ENCODE measurements around the gene SCO2. TPM values are rescaled to one million over a fixed set of nuclear protein-coding genes. Genes with fewer than 3 reads are reported as not detected.

SCO2 gene
- total and polyA plus RNA-seq, 2 of the 4 experiments (the other 2 are of a cell fraction) = 1.3 to 1.9 TPM

- intact Hi-C loops (cut with micrococcal nuclease) = no loop called here
- peaks cover 43% of the 10 kb centered on the region for H3K27me3 ChIP-seq (ENCODE audit: control insufficient read depth, insufficient read depth, low read length)
- no peak overlapping the region for H3K4ac ChIP-seq (ENCODE audit: low read depth, low read length)
- dilution Hi-C loops (cut with HindIII; ENCODE audit: low sequenced_read_pairs, unreplicated experiment) = no loop called here
- no peak overlapping the region for H3K56ac ChIP-seq (ENCODE audit: extremely low read depth, insufficient read depth, low read length)
- ChIA-PET POLR2A (ENCODE audit: unreplicated experiment) (no interaction called here), CTCF (no interaction called here)
- H3K18ac ChIP-seq (ENCODE audit: low read depth, low read length) = no peak overlapping the region
- no peaks in the 10 kb centered on the region for H3K36me3 ChIP-seq (ENCODE audit: control insufficient read depth, insufficient read depth, low read length)
- DNase-seq = peak; percentile 49
- H3K79me1 ChIP-seq (ENCODE audit: low read depth in 1 of 2, low read length in 2 of 2) = no peaks in the 10 kb centered on the region
- peak; percentile 52; the same call in 1 of the 2 replicates for ATAC-seq (ENCODE audit: low read depth)
- H3K23ac ChIP-seq (ENCODE audit: low read depth, low read length) = peak overlapping the region; percentile 31
- H3K4me2 ChIP-seq (ENCODE audit: low read depth, low read length) = peak overlapping the region; percentile 61
- H2BK5ac ChIP-seq (ENCODE audit: low read depth, low read length, poor library complexity, severe bottlenecking) = no peak overlapping the region
- no peak overlapping the region for H3K9ac ChIP-seq (ENCODE audit: low read depth, low read length)
- peak overlapping the region; percentile 23 for H2AK9ac ChIP-seq (replicated peaks; ENCODE audit: low read depth, low read length, poor library complexity)
- H4K8ac ChIP-seq (ENCODE audit: low read depth in 2 of 2, low read length in 2 of 2) = peak overlapping the region in 1 of 2 experiments; percentile 56; a peak in 1 of 4 replicates
- WGBS, 2 experiments (ENCODE audit: extremely low coverage in 2 of 2, insufficient read length in 1 of 2) = 9% methylated on average over 33 of the region's 52 CpGs; no CpG with 5 or more reads in 1 of the 2 experiments
- H2BK15ac ChIP-seq (ENCODE audit: low read depth, low read length) = peak overlapping the region; percentile 47; the same call in 1 of the 3 replicates
- H2BK20ac ChIP-seq (ENCODE audit: low read depth, low read length) = 0 out of 2 replicates have a peak overlapping the region, but pooled peaks have one; percentile 0
- H3K9me3 ChIP-seq (ENCODE audit: control insufficient read depth, insufficient read depth, low read length) = no peaks in the 10 kb centered on the region
- no peak overlapping the region; the same call in 1 of the 2 replicates for H4K5ac ChIP-seq (ENCODE audit: low read depth, low read length)
- peaks cover 5% of the 10 kb centered on the region for H3K4me1 ChIP-seq (ENCODE audit: control insufficient read depth, insufficient read depth, low read length)
- H3K4me3 ChIP-seq (ENCODE audit: insufficient read depth, low read depth, low read length) = 0 out of 2 replicates have a peak overlapping the region, but pooled peaks have one; percentile 5
- no peak overlapping the region for H3K27ac ChIP-seq (ENCODE audit: insufficient read depth, low read length)
- peak overlapping the region; percentile 25 for H4K91ac ChIP-seq (ENCODE audit: insufficient read depth, low read depth, low read length)
- BruUV-seq (replicated peaks) = no TSS peak
- 0 out of 2 replicates have a peak, but pooled peaks cover 2% of the 10 kb centered on the region for H3K9me1 ChIP-seq (ENCODE audit: insufficient read depth, low read length)
- no peak overlapping the region for H3K14ac ChIP-seq (replicated peaks; ENCODE audit: low read depth, low read length)
- peak overlapping the region; percentile 74 for H2AFZ ChIP-seq (replicated peaks; ENCODE audit: low read length, poor library complexity)
- no peaks in the 10 kb centered on the region for H4K20me1 ChIP-seq (ENCODE audit: insufficient read depth, low read length)
- H2AK5ac ChIP-seq (ENCODE audit: low read depth, low read length) = peak overlapping the region; percentile 58
- in situ Hi-C loops (cut with MboI; ENCODE audit: low sequenced_read_pairs) = no loop called here
- H2BK120ac ChIP-seq (ENCODE audit: low read depth, low read length) = peak overlapping the region; percentile 45; the same call in 1 of the 2 replicates
- TF ChIP-seq MXI1 (IDR thresholded peaks at IDR 0.05; ENCODE audit: borderline replicate concordance, low read depth, low read length) (no peak), POLR2A (IDR thresholded peaks at IDR 0.05; ENCODE audit: low read depth, low read length) (no peak), FOS (IDR thresholded peaks at IDR 0.05; ENCODE audit: low read depth, low read length) (no peak), RAD21 (IDR thresholded peaks at IDR 0.05; ENCODE audit: low read length) (peak; percentile 45), NFE2L2 (IDR thresholded peaks at IDR 0.05; ENCODE audit: low read depth, low read length) (no peak), ELK1 (IDR thresholded peaks at IDR 0.05; ENCODE audit: borderline replicate concordance, low read depth, low read length) (no peak), MAFK (IDR thresholded peaks at IDR 0.05; ENCODE audit: low read depth, low read length) (no peak), CEBPB (IDR thresholded peaks at IDR 0.05; ENCODE audit: low read depth, low read length) (no peak), USF2 (IDR thresholded peaks at IDR 0.05; ENCODE audit: low read depth, low read length) (no peak), CHD1 (IDR thresholded peaks at IDR 0.05; ENCODE audit: low read depth, low read length) (no peak), RFX5 (IDR thresholded peaks at IDR 0.05; ENCODE audit: low read depth, low read length) (no peak), MAZ (IDR thresholded peaks at IDR 0.05; ENCODE audit: borderline replicate concordance, low read depth, low read length) (no peak), CTCF (conservative IDR thresholded peaks at IDR 0.05; ENCODE audit: low read depth, low read length) (peak; percentile 61), RCOR1 (IDR thresholded peaks at IDR 0.05; ENCODE audit: insufficient replicate concordance, low read length) (no peak), BHLHE40 (IDR thresholded peaks at IDR 0.05; ENCODE audit: low read depth, low read length) (no peak)
These were observed 18.8 kb upstream of the SCO2 start for GRCh38 chr22:50544078-50544745.
